ENCODE results near the gene PSMB9.

Gene PSMB9

DNA sequence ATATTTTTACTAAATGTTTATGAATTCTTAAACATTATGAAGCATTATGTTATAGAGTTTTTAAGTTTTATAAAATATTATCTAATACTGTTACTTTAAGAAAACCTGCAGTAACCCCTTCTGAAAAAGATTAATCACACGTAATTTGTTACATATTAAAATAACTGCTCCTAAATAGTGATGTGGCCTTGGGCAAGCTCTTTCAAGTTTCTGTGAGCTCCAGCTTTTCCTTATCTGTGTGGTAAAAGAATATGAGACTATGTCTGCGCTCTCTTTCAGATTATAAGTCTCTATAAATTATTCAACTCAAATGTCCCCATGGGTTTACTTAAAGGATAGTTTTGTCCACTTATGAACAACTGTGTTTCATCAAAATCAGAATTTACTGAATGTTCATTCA lies 54.9 kb downstream of the PSMB9 start:
- DNase-seq (ENCODE audit: low read depth): no peak
